BJ (cell line): ENCODE results near the gene HELLS. TPM values are rescaled to one million over a fixed set of nuclear protein-coding genes. Genes with fewer than 3 reads are reported as not detected.

ENCODE experiments used
- CTCF ChIA-PET: fragments of 350-600 bp; formaldehyde crosslinking; extraction: SDS; loops from one replicate; lab custom pipeline; 2021; ENCODE audit warnings: antibody characterized with exemption, inconsistent platforms; lab: Yijun Ruan, JAX
- POLR2A ChIA-PET: fragments of 300-600 bp; sonication (Branson Sonifier 250); formaldehyde crosslinking; extraction: SDS; loops from one replicate; lab custom pipeline; 2021; ENCODE audit warnings: antibody characterized with exemption; lab: Charles Lee
- DNase-seq: peaks from one replicate; pipeline ENCODE4 v3.0.0-alpha.2; 2011; ENCODE audit warnings: low read depth
- H3K27me3 ChIP-seq: 2 replicates; pipeline ENCODE4 v1.6.0; 2011; ENCODE audit warnings: low read length; ENCODE audit not compliant: control insufficient read depth, insufficient read depth
- H3K36me3 ChIP-seq: 2 replicates; pipeline ENCODE4 v1.5.1; 2011; ENCODE audit warnings: low read length; ENCODE audit not compliant: control insufficient read depth, insufficient read depth
- H3K4me3 ChIP-seq: 2 replicates; pipeline ENCODE4 v1.5.1; 2011; ENCODE audit warnings: low read depth, mild to moderate bottlenecking, control low read depth, low read length
- polyA minus RNA-seq: library from RNA; depleted of rRNA, polyadenylated mRNA; stranded (reverse); fragments of >200 nt; gene quantifications from 2 replicates; pipeline ENCODE4 v1.2.3, GENCODE V29; 2011; rRNA and poly(A)+ RNA removed
- polyA plus RNA-seq: library from polyadenylated mRNA; depleted of rRNA; stranded (reverse); fragments of >200 nt; gene quantifications from 2 replicates; pipeline ENCODE4 v1.2.3, GENCODE V29; 2011; rRNA removed
- TF ChIP-seq, protein P1 (sequence below): IDR thresholded peaks from 2 replicates; pipeline ENCODE4 v1.5.1; 2011; ENCODE audit warnings: low read depth, mild to moderate bottlenecking, control low read depth, inconsistent platforms, low read length, moderate library complexity; ENCODE audit not compliant: insufficient read depth

HELLS gene
- polyA plus RNA-seq (6.7 and 11.1 TPM in 2 replicates), polyA minus RNA-seq (4.6 and 8.9 TPM in 2 replicates)

DNA sequence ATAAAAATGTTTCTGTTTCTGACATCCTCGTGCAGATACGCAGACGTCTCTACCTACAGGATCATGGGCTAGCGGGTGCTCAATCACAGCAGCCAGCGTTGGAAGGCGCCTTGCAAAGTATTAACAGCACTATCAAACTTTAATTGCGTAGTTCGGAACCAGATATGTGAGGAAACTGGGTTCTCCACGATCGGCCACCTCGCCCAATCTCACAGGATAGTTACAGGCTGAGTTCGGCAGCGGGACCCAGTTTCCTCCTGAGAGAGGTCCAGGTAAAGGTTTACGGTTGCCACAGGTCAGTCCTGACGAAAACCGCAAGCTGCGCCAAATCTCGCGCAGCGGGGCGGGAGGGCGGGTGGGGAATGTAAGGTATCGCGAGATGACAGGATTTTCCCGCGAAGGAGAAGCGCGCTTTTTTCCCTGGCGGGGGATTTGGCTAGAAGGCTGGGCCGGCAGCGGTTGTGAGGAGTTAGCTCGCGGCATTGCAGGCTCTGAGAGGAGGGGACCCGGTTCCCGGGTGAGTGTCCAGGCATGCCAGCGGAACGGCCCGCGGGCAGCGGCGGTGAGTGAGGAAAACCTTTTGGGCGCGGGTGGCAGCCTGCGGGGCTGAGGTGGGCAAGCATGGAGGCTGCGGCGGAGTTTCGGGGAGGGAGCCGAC lies at the start of gene HELLS:
TSS of gene HELLS (plus strand) at position 398 of the 658 bp plus-strand sequence. CDS start at position 532, 134 bp downstream.
- TF ChIP-seq, protein P1, sequence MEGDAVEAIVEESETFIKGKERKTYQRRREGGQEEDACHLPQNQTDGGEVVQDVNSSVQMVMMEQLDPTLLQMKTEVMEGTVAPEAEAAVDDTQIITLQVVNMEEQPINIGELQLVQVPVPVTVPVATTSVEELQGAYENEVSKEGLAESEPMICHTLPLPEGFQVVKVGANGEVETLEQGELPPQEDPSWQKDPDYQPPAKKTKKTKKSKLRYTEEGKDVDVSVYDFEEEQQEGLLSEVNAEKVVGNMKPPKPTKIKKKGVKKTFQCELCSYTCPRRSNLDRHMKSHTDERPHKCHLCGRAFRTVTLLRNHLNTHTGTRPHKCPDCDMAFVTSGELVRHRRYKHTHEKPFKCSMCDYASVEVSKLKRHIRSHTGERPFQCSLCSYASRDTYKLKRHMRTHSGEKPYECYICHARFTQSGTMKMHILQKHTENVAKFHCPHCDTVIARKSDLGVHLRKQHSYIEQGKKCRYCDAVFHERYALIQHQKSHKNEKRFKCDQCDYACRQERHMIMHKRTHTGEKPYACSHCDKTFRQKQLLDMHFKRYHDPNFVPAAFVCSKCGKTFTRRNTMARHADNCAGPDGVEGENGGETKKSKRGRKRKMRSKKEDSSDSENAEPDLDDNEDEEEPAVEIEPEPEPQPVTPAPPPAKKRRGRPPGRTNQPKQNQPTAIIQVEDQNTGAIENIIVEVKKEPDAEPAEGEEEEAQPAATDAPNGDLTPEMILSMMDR: no peak
- ChIA-PET CTCF (interaction anchor here (0.8 to 1.1 kb wide), 2 partner anchors 10 to 36 kb away, joined by 3 to 5 read pairs; no protein-coding TSS in a partner anchor), POLR2A (interaction anchor here (0.7 kb wide), 1 partner anchor 873 kb away, joined by 3 read pairs; no protein-coding TSS in a partner anchor)
- peak; percentile 19 for DNase-seq
- no peaks in the 10 kb centered on the region for H3K36me3 ChIP-seq
- peak within 1 kb of the TSS; percentile 95 for H3K4me3 ChIP-seq
- no peaks in the 10 kb centered on the region for H3K27me3 ChIP-seq

GRCh38 chr10:94496010-94496409 lies 49.6 kb upstream of the HELLS start:
- ChIA-PET POLR2A (no interaction called here), CTCF (no interaction called here)
- no peaks in the 10 kb centered on the region for H3K36me3 ChIP-seq
- no peaks in the 10 kb centered on the region for H3K27me3 ChIP-seq
- DNase-seq: no peak
- H3K4me3 ChIP-seq: no peak overlapping the region
- TF ChIP-seq, protein P1: no peak

- H3K36me3 ChIP-seq: no peaks in the 10 kb centered on the region
- ChIA-PET POLR2A (no interaction called here), CTCF (no interaction called here)
- H3K27me3 ChIP-seq: no peaks in the 10 kb centered on the region
- no peak overlapping the region for H3K4me3 ChIP-seq
- TF ChIP-seq, protein P1: no peak
- DNase-seq: no peak
Measured at GRCh38 chr10:94496646-94497045, 48.9 kb upstream of the HELLS start.

DNA sequence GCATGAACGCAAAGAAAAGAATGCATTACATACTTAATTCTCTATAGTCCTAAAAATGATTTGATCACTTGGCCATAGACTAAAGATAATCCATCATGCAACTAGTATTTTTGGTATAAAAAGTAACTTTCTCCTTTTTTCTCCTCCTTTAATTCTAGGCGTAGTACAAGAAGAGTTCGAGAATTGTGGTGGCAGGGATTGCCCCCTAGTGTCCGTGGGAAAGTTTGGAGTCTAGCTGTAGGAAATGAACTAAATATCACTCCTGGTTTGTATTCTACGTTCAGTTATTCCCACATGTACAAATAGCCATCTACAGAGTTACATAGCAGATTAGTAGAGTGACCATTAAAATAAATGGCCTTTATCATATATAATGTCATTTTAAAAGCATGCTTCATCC lies 45.5 kb upstream of the HELLS start:
- ChIA-PET CTCF (interaction anchor here (2.0 kb wide), 1 partner anchor 9 kb away, joined by 5 read pairs; no protein-coding TSS in a partner anchor), POLR2A (no interaction called here)
- DNase-seq: no peak
- H3K4me3 ChIP-seq: no peak overlapping the region
- H3K27me3 ChIP-seq: no peaks in the 10 kb centered on the region
- peaks cover 1% of the 10 kb centered on the region; the same call in 1 of the 2 replicates for H3K36me3 ChIP-seq
- TF ChIP-seq, protein P1: peak; percentile 46
